ENCODE measurements around the gene TTLL4. TPM values are rescaled to one million over a fixed set of nuclear protein-coding genes. Genes with fewer than 3 reads are reported as not detected.
A peak's percentile ranks its signal among the peaks of the same experiment; 100 is the strongest.

Gene TTLL4
- polyA plus RNA-seq, 1 experiment, result 16.3 TPM

DNA sequence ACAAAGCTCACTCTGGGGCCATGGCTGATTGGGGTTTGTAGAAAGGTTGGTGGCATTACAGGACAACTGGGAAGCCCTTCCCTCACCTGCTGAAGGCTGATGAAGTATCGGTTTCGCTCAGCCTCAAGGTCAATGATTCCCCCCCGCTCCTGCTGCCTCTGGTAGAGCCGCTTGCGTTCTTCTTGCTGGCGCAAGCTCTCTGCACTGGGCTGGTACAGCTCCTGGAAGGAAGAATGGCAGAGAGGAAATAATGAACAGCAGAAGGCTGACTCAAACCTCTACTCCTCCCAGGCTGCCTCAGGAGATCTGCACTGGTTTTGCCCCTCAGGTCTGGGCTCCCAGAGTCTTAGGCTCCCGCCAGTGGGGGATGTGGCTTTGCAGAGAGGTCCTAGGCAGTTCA is 46.0 kb upstream of the TTLL4 start:
- Histone ChIP-seq H3K27me3 (ENCODE audit: control insufficient read depth, insufficient read depth, low read length) (no peaks in the 10 kb centered on the region), H3K27ac (ENCODE audit: low read depth, low read length) (no peak overlapping the region), H3K4me3 (ENCODE audit: low read depth, low read length) (no peak overlapping the region), H3K9me3 (ENCODE audit: control insufficient read depth, insufficient read depth, low read length) (no peaks in the 10 kb centered on the region)
- TF ChIP-seq, protein P1, sequence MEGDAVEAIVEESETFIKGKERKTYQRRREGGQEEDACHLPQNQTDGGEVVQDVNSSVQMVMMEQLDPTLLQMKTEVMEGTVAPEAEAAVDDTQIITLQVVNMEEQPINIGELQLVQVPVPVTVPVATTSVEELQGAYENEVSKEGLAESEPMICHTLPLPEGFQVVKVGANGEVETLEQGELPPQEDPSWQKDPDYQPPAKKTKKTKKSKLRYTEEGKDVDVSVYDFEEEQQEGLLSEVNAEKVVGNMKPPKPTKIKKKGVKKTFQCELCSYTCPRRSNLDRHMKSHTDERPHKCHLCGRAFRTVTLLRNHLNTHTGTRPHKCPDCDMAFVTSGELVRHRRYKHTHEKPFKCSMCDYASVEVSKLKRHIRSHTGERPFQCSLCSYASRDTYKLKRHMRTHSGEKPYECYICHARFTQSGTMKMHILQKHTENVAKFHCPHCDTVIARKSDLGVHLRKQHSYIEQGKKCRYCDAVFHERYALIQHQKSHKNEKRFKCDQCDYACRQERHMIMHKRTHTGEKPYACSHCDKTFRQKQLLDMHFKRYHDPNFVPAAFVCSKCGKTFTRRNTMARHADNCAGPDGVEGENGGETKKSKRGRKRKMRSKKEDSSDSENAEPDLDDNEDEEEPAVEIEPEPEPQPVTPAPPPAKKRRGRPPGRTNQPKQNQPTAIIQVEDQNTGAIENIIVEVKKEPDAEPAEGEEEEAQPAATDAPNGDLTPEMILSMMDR (IDR thresholded peaks at IDR 0.05; ENCODE audit: low read depth, low read length), result no peak
- ChIA-PET POLR2A (no interaction called here), CTCF (no interaction called here)
- no peak for DNase-seq (ENCODE audit: low read depth, low spot score)

DNA sequence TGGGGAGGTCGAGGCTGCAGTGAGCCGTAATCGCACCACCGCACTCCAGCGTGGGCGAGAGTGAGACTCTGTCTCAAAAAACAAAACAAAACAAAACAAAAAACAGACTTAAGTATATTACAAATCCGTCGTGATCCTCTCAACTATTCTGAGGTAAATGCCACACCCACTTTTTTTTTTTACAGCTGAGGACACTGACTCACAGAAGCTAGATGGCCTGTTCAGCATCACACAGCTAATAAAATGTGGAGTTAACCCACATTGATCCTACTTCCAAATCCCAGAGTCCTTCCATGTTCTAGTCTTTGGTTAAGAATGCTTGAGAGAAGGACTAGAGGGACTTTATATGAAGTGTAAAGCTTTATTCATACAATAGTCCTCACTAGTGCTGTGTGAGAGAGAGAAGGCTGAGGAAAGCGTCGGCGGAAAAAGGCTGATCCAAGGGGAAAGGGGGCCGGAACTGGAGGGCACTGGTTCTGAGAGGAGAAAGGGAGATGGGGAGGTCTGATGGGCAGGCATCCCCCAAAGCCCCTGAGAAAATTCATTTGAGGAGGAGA is 39.5 kb upstream of the TTLL4 start:
- Histone ChIP-seq H3K4me3 (ENCODE audit: low read depth, low read length) (peak overlapping the region; percentile 95), H3K27me3 (ENCODE audit: control insufficient read depth, insufficient read depth, low read length) (no peaks in the 10 kb centered on the region), H3K9me3 (ENCODE audit: control insufficient read depth, insufficient read depth, low read length) (no peaks in the 10 kb centered on the region; the same call in 1 of the 2 replicates), H3K27ac (ENCODE audit: low read depth, low read length) (peak overlapping the region; percentile 77)
- DNase-seq (ENCODE audit: low read depth, low spot score), result no peak
- ChIA-PET POLR2A (interaction anchor here (1.6 to 2.1 kb wide), 2 partner anchors 12 to 16 kb away, joined by 7 to 24 read pairs; partner anchors contain the start of genes BCS1L and ZNF142), CTCF (interaction anchor here (0.7 to 5.5 kb wide), 8 partner anchors 9 to 177 kb away, joined by 3 to 49 read pairs (median 6); partner anchors contain the start of genes BCS1L and ZNF142)
- TF ChIP-seq, protein P1 (IDR thresholded peaks at IDR 0.05; ENCODE audit: low read depth, low read length), result no peak

DNA sequence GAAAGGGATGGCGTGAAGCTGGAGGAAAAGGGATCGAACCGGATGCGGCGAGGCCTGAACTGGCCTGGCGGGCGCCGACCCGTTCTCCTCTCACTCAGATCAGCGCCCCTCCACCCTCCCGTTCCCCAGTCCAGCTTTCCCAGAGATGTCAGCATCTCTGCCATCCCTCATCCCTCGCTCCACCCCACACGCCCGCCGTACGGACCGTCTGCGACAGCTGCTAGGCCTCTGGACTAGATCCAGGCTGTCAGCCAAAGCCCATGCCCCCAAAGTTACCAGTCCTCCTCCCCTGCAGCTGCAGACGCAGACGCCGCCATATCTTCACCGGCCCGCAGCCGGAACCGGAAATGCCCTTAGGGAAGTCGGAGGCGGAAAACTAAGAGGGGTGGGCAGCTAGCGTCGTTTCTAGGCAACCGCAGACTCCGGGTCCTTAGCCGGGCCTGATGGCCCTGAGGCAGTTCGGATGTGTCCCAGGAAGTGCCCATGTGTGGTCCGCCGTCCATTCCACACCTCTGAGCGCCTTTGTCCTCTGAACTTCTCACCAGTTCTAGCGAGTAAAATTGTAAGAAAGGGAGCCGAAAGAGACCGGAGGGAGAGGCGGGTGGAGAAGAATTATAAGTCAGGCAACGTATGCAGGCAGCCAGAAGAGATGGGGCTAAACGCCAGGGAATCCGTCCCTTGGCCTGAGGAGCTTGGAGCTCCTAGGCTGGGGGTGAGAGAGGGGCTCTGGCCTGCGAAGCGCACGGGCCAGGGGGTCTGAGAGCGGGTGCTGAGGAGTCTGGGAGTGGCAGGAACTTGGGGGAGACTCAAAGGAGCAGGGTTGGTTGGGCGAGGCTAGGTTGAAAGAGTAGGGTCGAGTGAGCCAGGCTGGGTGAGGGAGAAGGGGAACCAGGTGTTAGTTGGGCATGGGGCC is 38.7 kb upstream of the TTLL4 start, which contains the start of the genes RNF25 and STK36:
Gene RNF25 (minus strand): TSS at position 349 of the 913 bp plus-strand sequence. CDS start 32 bp downstream, at position 317.
Gene STK36 (plus strand): TSS at position 433 of the 913 bp plus-strand sequence. CDS start 744 bp downstream, outside the sequence.
- TF ChIP-seq, protein P1 (IDR thresholded peaks at IDR 0.05; ENCODE audit: low read depth, low read length), result no peak
- H3K27me3 ChIP-seq (ENCODE audit: control insufficient read depth, insufficient read depth, low read length), result no peaks in the 10 kb centered on the region

DNA sequence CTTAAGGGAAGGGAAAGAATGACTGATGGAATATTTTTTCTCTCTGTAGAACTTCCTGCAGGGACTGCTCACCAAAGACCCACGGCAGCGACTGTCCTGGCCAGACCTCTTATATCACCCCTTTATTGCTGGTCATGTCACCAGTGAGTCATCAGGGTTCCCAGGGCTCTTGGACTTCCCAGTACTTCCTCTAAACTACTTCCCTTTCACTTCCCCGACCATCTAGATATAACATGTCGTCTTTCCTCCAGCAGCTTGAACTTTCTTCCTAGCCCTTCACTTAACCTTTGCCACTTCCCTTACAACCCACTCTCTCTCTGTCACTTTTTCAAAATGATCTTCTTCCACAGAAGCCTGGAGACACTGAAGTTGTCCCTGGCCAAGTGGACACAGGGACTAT is 31.5 kb upstream of the TTLL4 start:
- no peak for DNase-seq (ENCODE audit: low read depth, low spot score)
- no peaks in the 10 kb centered on the region for H3K27me3 ChIP-seq (ENCODE audit: control insufficient read depth, insufficient read depth, low read length)
- H3K9me3 ChIP-seq (ENCODE audit: control insufficient read depth, insufficient read depth, low read length), result no peaks in the 10 kb centered on the region
- no peak overlapping the region for H3K27ac ChIP-seq (ENCODE audit: low read depth, low read length)
- TF ChIP-seq, protein P1 (IDR thresholded peaks at IDR 0.05; ENCODE audit: low read depth, low read length), result no peak
- ChIA-PET CTCF (interaction anchor here (2.0 kb wide), 1 partner anchor 8 kb away, joined by 7 read pairs; no protein-coding TSS in a partner anchor), POLR2A (no interaction called here)
- H3K4me3 ChIP-seq (ENCODE audit: low read depth, low read length), result no peak overlapping the region

More for the DNA sequence above, 38.7 kb upstream of the TTLL4 start, which contains the start of the genes RNF25 and STK36:
- Histone ChIP-seq H3K4me3 (ENCODE audit: low read depth, low read length) (peak within 1 kb of the TSS; percentile 95), H3K27ac (ENCODE audit: low read depth, low read length) (peak within 1 kb of the TSS; percentile 77), H3K9me3 (ENCODE audit: control insufficient read depth, insufficient read depth, low read length) (no peaks in the 10 kb centered on the region; the same call in 1 of the 2 replicates)
- ChIA-PET CTCF (interaction anchor here (0.7 to 5.5 kb wide), 9 partner anchors 8 to 176 kb away, joined by 3 to 49 read pairs (median 6); partner anchors contain the start of genes BCS1L, TTLL4 and ZNF142), POLR2A (interaction anchor here (0.8 to 2.1 kb wide), 5 partner anchors 8 to 15 kb away, joined by 3 to 24 read pairs (median 5); partner anchors contain the start of genes BCS1L and ZNF142)
- DNase-seq (ENCODE audit: low read depth, low spot score), result peak; percentile 74
